ENCODE results near the gene KRTAP29-1. TPM values are rescaled to one million over a fixed set of nuclear protein-coding genes. Genes with fewer than 3 reads are reported as not detected.

The KRTAP29-1 gene
- total RNA-seq, 1 experiment from 2014 or later = not detected

DNA sequence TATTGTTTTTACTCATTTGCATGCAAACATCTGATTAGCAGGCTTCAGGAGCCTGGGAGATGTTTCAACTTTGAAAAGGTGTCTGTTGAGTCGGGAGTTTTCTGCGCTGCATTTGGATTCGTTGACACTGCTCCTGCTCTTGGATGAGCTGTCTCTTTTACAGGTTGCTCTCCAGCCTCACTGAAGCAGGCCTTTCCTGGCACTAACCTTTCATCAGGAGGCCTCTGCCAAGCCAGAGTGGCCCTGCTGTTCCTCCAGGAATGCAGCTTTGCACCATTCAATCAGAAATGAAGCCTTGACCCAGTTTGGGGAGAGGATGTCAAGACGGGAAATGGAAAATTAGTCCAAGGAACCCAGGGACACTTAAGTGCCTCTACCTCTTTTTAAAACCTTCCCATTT lies 330 bp upstream of the KRTAP29-1 start:
- intact Hi-C loops (cut with micrococcal nuclease; ENCODE audit: unreplicated experiment) = no loop called here
- H3K9me3 ChIP-seq (ENCODE audit: control insufficient read depth, insufficient read depth, low read depth, low read length) = no peaks in the 10 kb centered on the region
- H3K4me3 ChIP-seq (ENCODE audit: low read depth in 2 of 2, low read length in 2 of 2) = no peak overlapping the region
- ATAC-seq = no peak
- peaks cover 2% of the 10 kb centered on the region; the same call in 1 of the 2 replicates for H3K27me3 ChIP-seq (ENCODE audit: control insufficient read depth, insufficient read depth, low read length)
- no peak overlapping the region for H3K27ac ChIP-seq (ENCODE audit: low read length)
- no peak for DNase-seq (ENCODE audit: low read depth, low spot score)
- TF ChIP-seq SIN3A (IDR thresholded peaks at IDR 0.05; ENCODE audit: borderline replicate concordance, insufficient read depth, low read depth, low read length) (no peak), REST (IDR thresholded peaks at IDR 0.05; ENCODE audit: insufficient read depth in 1 of 2, low read depth in 2 of 2, low read length in 1 of 2) (no peak), TCF7L2 (IDR thresholded peaks at IDR 0.05; ENCODE audit: low read depth, low read length) (no peak), POLR2AphosphoS5 (IDR thresholded peaks at IDR 0.05; ENCODE audit: low read depth, low read length) (no peak)
- TF ChIP-seq, protein P1, sequence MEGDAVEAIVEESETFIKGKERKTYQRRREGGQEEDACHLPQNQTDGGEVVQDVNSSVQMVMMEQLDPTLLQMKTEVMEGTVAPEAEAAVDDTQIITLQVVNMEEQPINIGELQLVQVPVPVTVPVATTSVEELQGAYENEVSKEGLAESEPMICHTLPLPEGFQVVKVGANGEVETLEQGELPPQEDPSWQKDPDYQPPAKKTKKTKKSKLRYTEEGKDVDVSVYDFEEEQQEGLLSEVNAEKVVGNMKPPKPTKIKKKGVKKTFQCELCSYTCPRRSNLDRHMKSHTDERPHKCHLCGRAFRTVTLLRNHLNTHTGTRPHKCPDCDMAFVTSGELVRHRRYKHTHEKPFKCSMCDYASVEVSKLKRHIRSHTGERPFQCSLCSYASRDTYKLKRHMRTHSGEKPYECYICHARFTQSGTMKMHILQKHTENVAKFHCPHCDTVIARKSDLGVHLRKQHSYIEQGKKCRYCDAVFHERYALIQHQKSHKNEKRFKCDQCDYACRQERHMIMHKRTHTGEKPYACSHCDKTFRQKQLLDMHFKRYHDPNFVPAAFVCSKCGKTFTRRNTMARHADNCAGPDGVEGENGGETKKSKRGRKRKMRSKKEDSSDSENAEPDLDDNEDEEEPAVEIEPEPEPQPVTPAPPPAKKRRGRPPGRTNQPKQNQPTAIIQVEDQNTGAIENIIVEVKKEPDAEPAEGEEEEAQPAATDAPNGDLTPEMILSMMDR (IDR thresholded peaks at IDR 0.05) = no peak
- ChIA-PET POLR2A (no interaction called here), CTCF (no interaction called here)
- no peaks in the 10 kb centered on the region for H3K4me1 ChIP-seq (ENCODE audit: control insufficient read depth, insufficient read depth, low read length)
- in situ Hi-C loops (cut with HindIII; ENCODE audit: low pct_unique_long_range_greater_than_20kb, low sequenced_read_pairs) = no loop called here
- no TSS peak for BruUV-seq (replicated peaks)
- H3K36me3 ChIP-seq (ENCODE audit: control insufficient read depth, insufficient read depth, low read length) = no peaks in the 10 kb centered on the region

DNA sequence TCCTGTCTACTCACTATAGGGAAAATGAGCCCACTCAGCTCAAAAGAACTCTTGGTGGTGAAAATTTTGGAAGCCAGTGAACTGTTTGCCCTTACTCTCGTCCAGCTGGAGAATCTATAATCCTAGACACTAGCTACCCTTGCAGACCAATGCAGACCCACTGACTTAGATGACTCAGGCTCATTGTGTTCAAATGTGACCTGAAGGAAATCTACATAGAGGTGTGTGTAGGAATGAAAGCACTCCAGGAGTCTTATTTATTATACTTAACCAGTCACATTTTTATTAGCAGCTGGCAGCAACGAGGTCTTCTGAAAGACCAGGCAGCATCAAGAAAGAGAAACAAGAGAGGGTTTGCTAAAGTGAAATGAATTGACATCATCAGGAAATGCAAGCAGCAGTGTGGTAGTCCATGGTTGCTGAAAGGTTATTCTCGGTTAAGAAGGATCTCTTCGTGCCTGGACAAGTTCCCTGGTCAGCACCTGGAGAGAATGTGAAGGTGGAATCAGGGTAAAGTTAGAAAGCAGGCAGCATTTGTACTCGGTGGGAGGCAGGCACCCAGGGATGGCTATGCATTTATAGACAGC lies 1.4 kb downstream of the KRTAP29-1 start:
- ATAC-seq (no peak), DNase-seq (ENCODE audit: low read depth, low spot score) (no peak)
- ChIA-PET CTCF (interaction anchor here (0.5 kb wide), 1 partner anchor 515 kb away, joined by 5 read pairs; no protein-coding TSS in a partner anchor), POLR2A (no interaction called here)
- TF ChIP-seq, protein P1 (IDR thresholded peaks at IDR 0.05) = no peak
- TF ChIP-seq SIN3A (IDR thresholded peaks at IDR 0.05; ENCODE audit: borderline replicate concordance, insufficient read depth, low read depth, low read length) (no peak), REST (IDR thresholded peaks at IDR 0.05; ENCODE audit: insufficient read depth in 1 of 2, low read depth in 2 of 2, low read length in 1 of 2) (no peak), TCF7L2 (IDR thresholded peaks at IDR 0.05; ENCODE audit: low read depth, low read length) (no peak), POLR2AphosphoS5 (IDR thresholded peaks at IDR 0.05; ENCODE audit: low read depth, low read length) (no peak)
- intact Hi-C loops (cut with micrococcal nuclease; ENCODE audit: unreplicated experiment) = no loop called here
- BruUV-seq (replicated peaks) = no TSS peak
- no peak overlapping the region for H3K4me3 ChIP-seq (ENCODE audit: low read depth in 2 of 2, low read length in 2 of 2)
- no peaks in the 10 kb centered on the region for H3K9me3 ChIP-seq (ENCODE audit: control insufficient read depth, insufficient read depth, low read depth, low read length)
- no peaks in the 10 kb centered on the region for H3K4me1 ChIP-seq (ENCODE audit: control insufficient read depth, insufficient read depth, low read length)
- no peaks in the 10 kb centered on the region for H3K36me3 ChIP-seq (ENCODE audit: control insufficient read depth, insufficient read depth, low read length)
- peaks cover 2% of the 10 kb centered on the region; the same call in 1 of the 2 replicates for H3K27me3 ChIP-seq (ENCODE audit: control insufficient read depth, insufficient read depth, low read length)
- H3K27ac ChIP-seq (ENCODE audit: low read length) = no peak overlapping the region
- in situ Hi-C loops (cut with HindIII; ENCODE audit: low pct_unique_long_range_greater_than_20kb, low sequenced_read_pairs) = no loop called here

All from Panc1 (cell line).